Mucosa of rectum (tissue), 2 donors: Measurements from ENCODE around the gene CCDC167.

Source experiments
- H3K27ac ChIP-seq, 2 donors: one replicate each; pipeline ENCODE4 v1.7.0; 2013; ENCODE audit warnings: inconsistent platforms in 2 of 2, low read depth in 2 of 2, low read length in 2 of 2
- H3K27me3 ChIP-seq, 2 donors: one replicate each; pipeline ENCODE4 v1.7.0; 2013; ENCODE audit warnings: low read length in 2 of 2; ENCODE audit not compliant: control insufficient read depth in 2 of 2, insufficient read depth in 2 of 2
- H3K36me3 ChIP-seq, 2 donors: one replicate each; pipeline ENCODE4 v1.7.0; 2013; ENCODE audit warnings: low read length in 2 of 2; ENCODE audit not compliant: control insufficient read depth in 2 of 2, insufficient read depth in 2 of 2
- H3K4me1 ChIP-seq, 2 donors: one replicate each; pipeline ENCODE4 v1.7.0; 2013; ENCODE audit warnings: low read length in 2 of 2, mild to moderate bottlenecking in 1 of 2; ENCODE audit not compliant: control insufficient read depth in 2 of 2, insufficient read depth in 2 of 2
- H3K4me3 ChIP-seq, 2 donors: one replicate each; pipeline ENCODE4 v1.7.0; 2013; ENCODE audit warnings: low read length in 2 of 2
- H3K9ac ChIP-seq, 2 donors: one replicate each; pipeline ENCODE4 v1.7.0; 2013; ENCODE audit warnings: low read length in 2 of 2, low read depth in 1 of 2, mild to moderate bottlenecking in 1 of 2
- H3K9me3 ChIP-seq, 2 donors: one replicate each; pipeline ENCODE4 v1.7.0; 2013; ENCODE audit warnings: low read length in 2 of 2; ENCODE audit not compliant: control insufficient read depth in 2 of 2
- donor health status: healthy.
- donor health status: Normal muscosa, but diverticular disease.

Gene CCDC167

DNA sequence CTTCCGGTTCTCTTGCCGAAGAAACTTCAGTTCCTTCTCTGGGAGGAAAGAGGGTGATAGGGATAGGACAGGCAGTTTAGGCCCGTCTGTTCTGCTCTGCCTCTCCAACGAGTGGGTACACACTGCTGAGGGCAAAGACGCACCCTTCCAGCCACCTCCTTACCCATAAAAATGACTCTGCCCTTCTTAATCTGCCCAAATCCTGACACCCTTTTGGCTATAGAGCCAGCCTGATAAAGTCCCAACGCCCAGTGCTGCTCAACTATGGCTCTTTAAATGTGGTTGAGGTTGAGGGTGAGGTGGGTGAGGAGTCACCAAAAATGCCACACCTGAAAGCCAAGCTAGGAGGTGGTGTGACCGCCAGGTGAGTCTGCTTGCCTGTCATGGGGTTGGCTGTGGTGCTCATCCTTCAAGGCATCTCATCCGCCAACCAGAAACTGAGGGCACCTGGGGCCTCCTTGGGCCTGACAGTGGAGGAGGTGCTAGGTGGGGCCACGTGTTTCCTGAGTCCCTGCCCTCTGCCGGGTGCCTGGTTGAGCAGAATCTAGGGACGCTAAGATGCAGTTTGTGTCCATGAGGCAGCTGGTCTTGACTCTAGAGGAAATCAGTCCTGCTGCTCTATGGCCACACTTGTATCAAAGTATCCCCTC lies 16.3 kb downstream of the CCDC167 start:
- Histone ChIP-seq H3K27me3 (no peaks in the 10 kb centered on the region), H3K36me3 (peaks cover 23 to 45% of the 10 kb centered on the region in 2 donors), H3K9ac (no peak overlapping the region), H3K27ac (no peak overlapping the region), H3K4me1 (no peaks in the 10 kb centered on the region), H3K9me3 (no peaks in the 10 kb centered on the region), H3K4me3 (no peak overlapping the region)

GRCh38 chr6:37482606-37483251 lies 17.0 kb downstream of the CCDC167 start:
- Histone ChIP-seq H3K27me3 (no peaks in the 10 kb centered on the region), H3K4me1 (no peaks in the 10 kb centered on the region), H3K9me3 (no peaks in the 10 kb centered on the region), H3K36me3 (peaks cover 28 to 51% of the 10 kb centered on the region in 2 donors), H3K9ac (no peak overlapping the region), H3K27ac (no peak overlapping the region), H3K4me3 (no peak overlapping the region)

DNA sequence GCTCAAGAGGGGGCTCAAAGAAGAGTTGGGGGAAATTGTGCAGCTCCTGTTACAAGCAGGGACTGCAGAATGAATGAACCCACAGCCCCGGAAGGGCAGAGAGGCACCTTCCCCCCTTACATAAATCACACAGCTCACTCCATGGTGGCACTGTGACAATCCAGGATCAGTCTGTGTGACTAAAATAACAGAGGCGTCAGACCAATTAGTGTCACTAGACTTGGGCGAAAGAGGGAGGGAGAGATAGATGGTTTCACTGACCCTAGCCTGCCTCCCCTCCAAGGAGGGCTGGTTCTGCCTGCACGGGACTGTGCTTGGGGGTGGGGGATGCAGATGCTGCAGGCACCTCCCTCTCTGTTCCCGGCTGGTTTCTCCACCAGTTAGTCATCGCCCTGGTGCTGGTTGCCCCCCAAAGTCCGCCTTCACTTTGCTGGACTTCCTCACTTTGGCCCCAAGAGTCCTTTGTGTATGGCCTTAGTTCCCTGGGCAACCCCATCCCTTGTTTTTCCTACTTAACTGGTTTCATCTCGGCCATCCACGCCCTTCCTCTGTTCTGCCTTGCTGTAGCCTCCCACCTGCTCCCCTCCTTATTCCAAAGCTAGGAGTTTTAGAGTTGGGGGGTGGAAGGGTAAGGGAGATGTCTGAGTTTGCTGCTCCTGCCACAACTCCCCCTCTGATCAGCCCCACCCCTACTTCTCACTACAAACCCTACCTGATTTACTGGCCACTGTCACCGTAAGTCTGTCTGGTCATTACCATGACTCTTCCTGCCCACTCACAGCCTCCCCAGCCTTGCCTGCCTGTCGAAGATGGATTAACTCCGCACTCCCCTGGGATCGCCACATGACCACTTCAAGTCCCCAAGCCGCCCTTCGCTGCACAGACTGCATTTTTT lies 17.7 kb downstream of the CCDC167 start:
- no peak overlapping the region for H3K4me3 ChIP-seq
- no peak overlapping the region for H3K27ac ChIP-seq
- no peaks in the 10 kb centered on the region for H3K4me1 ChIP-seq
- H3K36me3 ChIP-seq = peaks cover 29 to 57% of the 10 kb centered on the region in 2 donors
- H3K9me3 ChIP-seq = no peaks in the 10 kb centered on the region
- H3K9ac ChIP-seq = no peak overlapping the region
- no peaks in the 10 kb centered on the region for H3K27me3 ChIP-seq

DNA sequence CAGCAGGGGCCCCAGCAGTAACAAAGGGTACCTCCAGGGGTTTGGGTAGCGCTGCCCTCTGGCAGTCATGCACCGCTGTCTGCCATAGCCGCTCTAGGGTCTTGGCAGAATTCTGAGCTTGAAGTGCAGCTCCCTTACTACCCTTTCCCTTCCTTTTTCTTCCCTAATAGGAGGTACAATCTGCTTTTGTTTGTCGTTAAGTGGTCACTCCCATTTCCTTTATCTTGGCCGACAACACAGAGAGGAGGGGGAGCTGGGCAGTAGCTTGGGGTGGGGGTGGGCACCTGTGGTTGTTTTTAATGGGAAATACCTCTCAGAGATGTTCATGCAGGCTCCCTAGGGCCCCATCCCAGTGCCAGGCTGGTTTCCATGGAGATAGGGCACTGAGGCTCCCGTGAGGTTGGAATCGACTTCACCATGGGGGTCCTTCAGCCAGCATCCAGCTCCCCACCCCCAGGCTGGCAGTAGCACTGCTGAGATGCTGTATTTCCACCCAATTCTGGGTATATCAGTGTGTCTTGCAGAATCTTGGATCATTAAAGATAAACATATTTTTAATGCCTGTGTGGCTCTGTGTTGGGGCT lies 18.6 kb downstream of the CCDC167 start:
- Histone ChIP-seq H3K36me3 (peaks cover 36 to 66% of the 10 kb centered on the region in 2 donors), H3K9ac (no peak overlapping the region), H3K4me3 (no peak overlapping the region), H3K27me3 (no peaks in the 10 kb centered on the region), H3K27ac (no peak overlapping the region), H3K9me3 (no peaks in the 10 kb centered on the region), H3K4me1 (no peaks in the 10 kb centered on the region)

DNA sequence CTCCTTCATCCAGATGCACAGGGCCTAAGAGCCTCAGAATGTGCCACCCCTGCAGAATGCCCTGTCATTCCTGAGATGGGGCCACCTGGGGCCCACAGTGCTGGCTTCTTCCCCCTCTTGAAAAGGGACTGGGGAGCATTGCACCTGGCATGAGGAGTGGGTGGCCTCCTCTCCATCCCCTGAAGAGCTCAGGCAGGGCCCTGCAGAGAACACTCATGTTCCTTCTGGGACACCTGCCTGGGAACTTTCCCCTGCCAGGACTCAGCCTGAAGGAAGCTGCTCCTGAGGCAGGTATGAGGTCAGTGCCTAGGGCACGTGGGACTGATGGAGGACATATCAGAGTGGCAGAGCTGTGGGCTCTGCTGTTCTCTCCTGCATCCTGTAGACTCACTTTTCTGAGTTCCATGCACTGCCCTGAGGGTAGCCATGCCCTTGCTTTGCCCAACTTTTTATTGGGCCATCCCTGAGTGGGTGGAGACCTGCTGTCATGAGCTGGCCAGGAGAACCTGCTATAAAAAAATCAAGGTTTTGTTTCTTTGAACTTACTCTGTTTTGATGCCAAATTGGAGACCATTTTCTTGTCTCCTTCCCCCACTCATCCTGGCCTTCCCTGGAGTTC lies 19.5 kb downstream of the CCDC167 start:
- Histone ChIP-seq H3K27me3 (no peaks in the 10 kb centered on the region), H3K36me3 (peaks cover 38 to 74% of the 10 kb centered on the region in 2 donors), H3K9me3 (no peaks in the 10 kb centered on the region), H3K4me3 (no peak overlapping the region), H3K9ac (no peak overlapping the region), H3K27ac (no peak overlapping the region), H3K4me1 (no peaks in the 10 kb centered on the region)

DNA sequence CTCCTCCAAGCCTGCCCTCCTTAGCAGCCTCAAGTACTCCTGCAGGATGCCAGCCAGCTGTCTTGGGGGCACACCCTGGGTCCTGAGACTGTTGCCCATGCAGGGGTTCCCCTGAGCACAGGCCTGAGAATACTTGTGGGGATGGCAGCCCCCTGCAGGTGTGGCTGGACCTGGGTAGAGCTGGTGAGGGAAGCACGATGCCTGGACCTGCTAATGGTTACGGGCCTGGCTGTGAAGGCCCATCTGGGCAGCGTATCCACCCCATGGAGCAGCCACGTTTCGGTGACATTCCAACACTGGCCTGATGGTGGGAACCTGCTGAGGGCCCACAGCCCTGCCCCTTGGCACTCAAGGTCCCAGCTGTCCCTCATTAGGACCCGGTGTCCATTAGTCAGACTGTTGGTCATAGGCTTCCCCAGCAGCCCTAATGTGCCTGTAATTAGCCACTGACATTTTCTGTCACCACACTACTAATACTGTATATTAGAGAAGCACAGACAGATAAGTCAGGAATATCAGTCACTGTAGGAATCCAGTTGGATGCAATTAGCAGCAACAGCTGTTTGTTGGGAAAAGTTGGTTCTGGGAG lies 20.3 kb downstream of the CCDC167 start:
- Histone ChIP-seq H3K27me3 (no peaks in the 10 kb centered on the region), H3K4me3 (no peak overlapping the region), H3K9me3 (no peaks in the 10 kb centered on the region), H3K27ac (no peak overlapping the region), H3K9ac (no peak overlapping the region), H3K36me3 (peaks cover 46 to 82% of the 10 kb centered on the region in 2 donors), H3K4me1 (no peaks in the 10 kb centered on the region)

GRCh38 chr6:37478827-37479226 lies 20.9 kb downstream of the CCDC167 start:
- H3K27ac ChIP-seq = no peak overlapping the region
- no peak overlapping the region for H3K4me3 ChIP-seq
- peaks cover 51 to 88% of the 10 kb centered on the region in 2 donors for H3K36me3 ChIP-seq
- H3K9ac ChIP-seq = no peak overlapping the region
- no peaks in the 10 kb centered on the region for H3K27me3 ChIP-seq
- H3K4me1 ChIP-seq = no peaks in the 10 kb centered on the region
- no peaks in the 10 kb centered on the region for H3K9me3 ChIP-seq

- Histone ChIP-seq H3K36me3 (peaks cover 59 to 85% of the 10 kb centered on the region in 2 donors), H3K4me1 (no peaks in the 10 kb centered on the region), H3K4me3 (no peak overlapping the region), H3K27me3 (no peaks in the 10 kb centered on the region), H3K9me3 (no peaks in the 10 kb centered on the region), H3K27ac (no peak overlapping the region), H3K9ac (no peak overlapping the region)
These were observed 21.8 kb downstream of the CCDC167 start for GRCh38 chr6:37477656-37478435.

DNA sequence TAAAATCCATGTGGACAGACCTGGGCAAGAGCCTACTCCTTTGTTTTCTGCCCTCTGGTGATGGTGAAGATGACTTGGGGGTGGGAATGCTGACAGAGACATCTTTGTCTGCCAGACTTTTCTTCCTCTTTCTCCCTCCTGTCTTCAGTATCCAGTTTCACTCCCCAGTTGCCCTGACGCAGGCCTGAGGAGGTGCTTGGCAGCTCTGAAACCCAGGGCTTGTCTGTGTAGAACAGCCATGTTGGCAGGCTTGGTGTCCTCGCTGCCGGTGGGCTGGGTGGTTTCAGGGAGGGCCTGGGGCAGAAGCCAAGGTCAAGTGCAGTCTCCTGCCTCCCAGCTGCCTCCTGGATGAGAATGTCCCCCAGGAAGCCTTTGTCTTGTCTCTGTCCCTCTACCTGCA lies 22.5 kb downstream of the CCDC167 start:
- peaks cover 54 to 84% of the 10 kb centered on the region in 2 donors for H3K36me3 ChIP-seq
- H3K4me1 ChIP-seq = no peaks in the 10 kb centered on the region
- H3K27me3 ChIP-seq = no peaks in the 10 kb centered on the region
- no peak overlapping the region for H3K4me3 ChIP-seq
- no peak overlapping the region for H3K27ac ChIP-seq
- no peak overlapping the region for H3K9ac ChIP-seq
- no peaks in the 10 kb centered on the region for H3K9me3 ChIP-seq
